Kidney tubule cell (primary cell): ENCODE measurements around the gene CTBP1.
"Not testable (repeated sequence)": the region's sequence is repeated elsewhere in the genome, so short reads cannot be mapped to it uniquely, and the experiment has no call there.

Experiments
- DNase-seq: peaks from one replicate; pipeline ENCODE4 v3.0.0-alpha.2; 2018; ENCODE audit warnings: low spot score

Gene CTBP1

DNA sequence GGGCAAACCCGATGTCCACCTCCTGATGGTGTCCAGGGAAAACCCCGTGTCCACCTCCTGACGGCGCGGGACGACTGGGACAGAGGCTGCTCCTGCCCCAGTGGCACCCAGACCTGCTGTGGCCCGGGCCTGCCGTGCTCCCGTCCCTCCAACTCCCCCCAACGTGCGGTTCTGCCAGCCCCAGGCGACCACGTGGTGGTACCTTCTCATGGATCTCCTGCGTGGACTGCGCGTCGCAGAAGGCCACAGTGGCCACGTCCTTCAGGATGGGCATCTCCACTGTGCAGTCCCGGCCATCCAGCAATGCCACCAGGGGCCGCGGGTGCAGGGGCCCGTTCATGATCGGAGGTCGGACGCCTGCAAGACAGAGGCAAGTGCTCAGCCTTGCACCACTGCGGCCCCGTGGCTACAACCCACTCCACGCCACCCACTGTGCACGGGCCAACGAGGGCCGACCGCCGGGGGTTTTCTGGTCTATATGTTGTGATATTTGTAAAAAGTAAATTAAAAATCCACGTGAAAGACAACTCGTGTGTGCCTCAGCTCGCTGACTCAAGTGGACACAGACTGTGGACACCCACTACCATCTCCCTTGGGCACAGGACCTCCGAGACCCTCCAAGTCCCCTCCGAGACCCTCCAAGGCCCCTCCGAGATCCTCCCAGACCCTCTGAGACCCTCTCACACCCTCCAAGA, 10.8 kb downstream of the CTBP1 start:
- no peak for DNase-seq

DNA sequence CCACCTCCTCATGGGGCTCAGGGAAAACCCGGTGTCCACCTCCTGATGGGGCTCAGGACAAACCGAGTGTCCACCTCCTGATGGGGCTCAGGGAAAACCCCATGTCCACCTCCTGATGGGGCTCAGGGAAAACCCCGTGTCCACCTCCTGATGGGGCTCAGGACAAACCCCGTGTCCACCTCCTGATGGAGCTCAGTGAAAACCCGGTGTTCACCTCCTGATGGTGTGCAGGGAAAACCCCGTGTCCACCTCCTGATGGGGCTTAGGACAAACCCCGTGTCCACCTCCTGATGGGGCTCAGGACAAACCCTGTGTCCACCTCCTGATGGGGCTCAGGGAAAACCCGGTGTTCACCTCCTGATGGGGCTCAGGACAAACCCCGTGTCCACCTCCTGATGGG, 11.7 kb downstream of the CTBP1 start:
- DNase-seq: not testable (repeated sequence)

DNA sequence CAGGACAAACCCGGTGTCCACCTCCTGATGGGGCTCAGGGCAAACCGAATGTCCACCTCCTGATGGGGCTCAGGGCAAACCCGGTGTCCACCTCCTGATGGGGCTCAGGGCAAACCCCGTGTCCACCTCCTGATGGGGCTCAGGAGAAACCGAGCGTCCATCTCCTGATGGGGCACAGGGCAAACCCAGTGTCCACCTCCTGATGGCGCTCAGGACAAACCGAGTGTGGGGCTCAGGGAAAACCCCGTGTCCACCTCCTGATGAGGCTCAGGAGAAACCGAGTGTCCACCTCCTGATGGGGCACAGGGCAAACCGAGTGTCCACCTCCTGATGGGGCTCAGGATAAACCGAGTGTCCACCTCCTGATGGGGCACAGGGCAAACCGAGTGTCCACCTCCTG, 12.1 kb downstream of the CTBP1 start:
- not testable (repeated sequence) for DNase-seq

DNA sequence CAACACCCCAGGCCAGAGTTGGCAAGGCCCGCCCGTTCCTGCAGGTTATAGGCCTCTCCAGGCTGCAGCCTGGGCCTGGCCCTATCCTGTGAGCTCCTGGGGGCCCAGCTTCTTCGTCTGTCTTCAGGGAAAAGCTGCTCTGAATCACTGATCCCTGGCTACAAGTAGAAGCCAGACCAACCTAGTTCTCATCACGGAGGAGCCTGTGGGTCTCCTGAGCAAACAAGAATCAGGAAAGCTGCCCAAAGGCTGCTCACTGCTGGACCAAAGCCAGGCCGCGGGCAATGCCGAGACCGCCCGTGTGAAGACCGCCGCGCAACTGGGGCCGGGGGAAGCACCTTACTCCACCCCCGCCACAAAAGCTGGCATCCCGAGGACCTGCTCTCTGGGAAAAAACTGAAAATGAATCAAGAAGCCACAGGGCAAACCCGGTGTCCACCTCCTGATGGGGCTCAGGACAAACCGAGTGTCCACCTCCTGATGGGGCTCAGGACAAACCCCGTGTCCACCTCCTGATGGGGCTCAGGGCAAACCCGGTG, 12.8 kb downstream of the CTBP1 start:
- DNase-seq: no peak

DNA sequence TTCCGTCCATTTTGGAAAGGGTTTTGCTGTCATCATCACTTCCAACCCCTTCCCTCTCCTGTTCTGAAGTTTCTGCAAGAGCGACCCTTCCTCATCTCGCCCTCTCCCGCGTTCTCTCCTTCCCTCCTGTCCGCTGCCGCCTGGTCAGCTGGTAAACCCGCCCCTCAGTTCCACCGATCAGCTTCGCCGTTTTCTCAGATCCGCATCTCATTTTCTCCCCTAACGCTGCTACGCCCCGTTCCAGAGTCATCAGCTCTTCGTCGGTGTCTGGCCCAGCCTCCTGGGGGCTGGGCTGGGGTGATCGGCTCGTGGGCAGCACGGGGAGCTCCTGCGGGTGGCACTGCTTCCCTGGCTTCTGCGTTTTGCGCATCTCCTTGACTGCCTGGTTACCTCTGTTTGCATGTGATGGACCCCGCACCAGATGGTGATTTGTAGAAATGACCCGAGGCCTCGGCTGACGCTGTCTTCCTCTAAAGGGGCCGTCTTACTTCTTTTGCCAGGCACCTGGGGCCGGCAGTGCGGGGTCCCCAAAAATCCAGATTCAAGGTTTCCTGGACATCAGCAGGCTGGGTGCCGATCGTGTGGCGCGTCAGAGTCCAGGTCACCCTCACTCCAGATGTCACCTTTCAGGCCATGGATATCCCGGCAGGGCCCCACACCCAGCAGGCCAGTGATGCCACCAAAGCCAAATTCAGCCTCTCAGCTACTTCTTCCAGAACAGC, 13.4 kb downstream of the CTBP1 start:
- no peak for DNase-seq

DNA sequence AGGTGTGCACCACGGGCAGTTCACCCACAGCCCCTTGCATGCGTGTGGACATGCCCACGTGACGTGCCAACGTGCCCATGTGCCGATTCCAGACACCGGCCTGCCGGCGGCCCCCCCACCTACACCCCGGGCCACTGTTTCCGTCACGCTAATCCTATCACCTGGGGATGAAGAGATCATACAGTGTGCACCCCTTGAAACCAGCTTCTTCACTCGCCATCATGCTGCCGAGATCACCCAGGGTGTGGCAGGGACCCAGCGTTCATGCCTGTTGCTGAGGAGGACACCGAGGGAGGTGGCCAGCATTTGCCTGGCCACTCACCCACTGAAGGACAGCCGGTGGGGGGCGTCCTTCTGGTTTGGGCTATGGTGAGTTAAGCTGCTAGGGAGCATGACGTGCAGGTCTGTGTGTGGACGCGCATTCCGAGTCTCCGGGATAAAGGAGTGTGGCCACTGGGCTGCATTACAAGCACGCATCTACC, 14.1 kb downstream of the CTBP1 start:
- no peak for DNase-seq

DNA sequence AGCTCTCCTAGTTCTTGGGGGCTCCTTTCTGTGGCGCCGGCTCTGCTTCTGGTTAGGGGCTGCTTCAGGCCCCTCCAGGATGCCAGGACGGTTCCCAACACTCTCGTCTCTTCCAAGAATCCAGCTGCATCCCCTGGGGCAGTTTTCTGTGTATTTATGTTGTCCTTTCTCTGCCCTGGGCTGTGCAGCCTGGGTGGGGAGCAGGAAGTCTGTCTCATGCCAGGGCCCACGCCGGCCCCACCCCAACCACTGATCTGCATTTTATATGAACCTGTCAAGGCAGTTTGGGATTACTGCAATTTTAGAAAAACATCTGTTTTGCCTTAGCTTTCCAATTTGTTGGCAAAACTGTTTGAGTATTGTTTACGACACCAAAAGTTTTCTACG, 14.6 kb downstream of the CTBP1 start:
- DNase-seq: no peak

DNA sequence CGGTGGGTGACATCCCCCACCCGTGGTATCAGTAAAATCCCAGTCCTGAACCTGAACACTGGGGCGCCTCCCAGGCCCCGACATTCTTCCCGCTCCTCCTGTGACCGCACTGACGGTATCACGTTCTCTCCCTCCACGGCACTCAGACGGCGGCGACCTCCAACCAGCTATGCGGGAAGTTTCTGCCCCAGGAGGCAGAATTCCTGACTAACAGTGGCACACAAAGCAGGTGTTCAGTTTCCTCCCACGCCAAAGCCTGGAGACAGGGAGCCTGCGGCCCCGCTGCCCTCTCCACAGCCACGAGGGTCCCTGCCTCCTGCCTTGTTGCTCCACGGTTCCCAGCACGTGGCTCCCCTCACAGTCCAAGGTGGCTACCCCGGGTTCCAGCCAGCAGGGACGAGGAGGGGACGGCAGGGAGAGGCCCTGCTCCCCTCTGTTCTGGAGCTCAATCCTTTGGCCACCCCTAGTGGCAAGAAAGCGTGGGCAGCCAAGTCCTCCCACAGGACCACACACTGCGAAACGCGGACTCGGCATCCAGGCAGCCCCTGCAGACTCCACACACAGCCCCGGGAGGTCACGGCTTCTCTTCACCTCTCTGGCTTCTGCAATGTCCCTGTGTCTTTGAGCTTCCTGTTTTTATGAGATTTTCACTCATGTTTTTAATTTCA, 15.2 kb downstream of the CTBP1 start:
- DNase-seq: no peak

DNA sequence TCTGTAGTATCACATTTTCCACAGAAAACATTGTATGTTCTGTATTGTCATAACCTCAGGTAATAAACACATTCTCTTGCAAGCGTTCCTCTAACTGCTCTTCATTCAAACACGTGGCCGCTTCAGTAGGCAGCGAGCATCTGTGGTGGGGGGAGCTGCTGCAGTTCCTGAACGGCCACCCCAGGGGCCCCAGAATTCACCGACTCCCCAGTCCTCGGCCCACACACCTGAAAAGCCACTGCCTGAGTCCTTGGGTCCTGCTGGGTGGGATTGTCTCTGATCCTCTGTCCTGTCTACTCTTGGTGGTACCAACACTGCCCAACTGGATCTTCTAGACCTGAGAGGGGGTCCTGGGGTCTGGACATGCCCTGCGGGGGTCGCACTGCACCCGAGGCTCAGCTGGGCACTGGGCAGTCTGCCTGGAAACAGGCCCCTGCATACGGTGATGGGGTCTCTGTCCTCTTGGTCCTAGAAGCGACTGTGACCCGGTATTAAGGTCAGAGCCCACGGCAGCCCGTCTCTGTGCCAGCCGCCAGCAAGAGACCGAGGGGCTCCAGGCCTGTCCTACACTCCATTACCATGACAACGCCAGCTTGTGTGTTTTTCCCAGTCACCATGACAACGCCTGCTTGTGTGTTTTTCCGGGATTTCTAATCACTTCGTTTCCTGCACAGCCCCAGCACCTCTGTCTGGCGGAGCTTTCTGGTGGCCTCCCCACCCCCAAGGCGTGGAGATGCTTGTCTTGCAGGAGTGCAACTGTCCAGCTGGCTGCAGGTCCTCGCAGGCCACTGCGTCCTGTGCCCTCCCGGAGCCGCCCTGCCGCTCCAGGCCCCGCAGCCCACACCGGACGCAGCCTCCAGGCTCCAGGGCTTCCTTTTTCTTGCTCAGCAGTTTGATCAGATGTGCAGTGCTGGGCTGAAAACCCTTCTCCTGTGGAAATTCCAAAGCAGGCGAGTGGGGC, 16.0 kb downstream of the CTBP1 start:
- no peak for DNase-seq

DNA sequence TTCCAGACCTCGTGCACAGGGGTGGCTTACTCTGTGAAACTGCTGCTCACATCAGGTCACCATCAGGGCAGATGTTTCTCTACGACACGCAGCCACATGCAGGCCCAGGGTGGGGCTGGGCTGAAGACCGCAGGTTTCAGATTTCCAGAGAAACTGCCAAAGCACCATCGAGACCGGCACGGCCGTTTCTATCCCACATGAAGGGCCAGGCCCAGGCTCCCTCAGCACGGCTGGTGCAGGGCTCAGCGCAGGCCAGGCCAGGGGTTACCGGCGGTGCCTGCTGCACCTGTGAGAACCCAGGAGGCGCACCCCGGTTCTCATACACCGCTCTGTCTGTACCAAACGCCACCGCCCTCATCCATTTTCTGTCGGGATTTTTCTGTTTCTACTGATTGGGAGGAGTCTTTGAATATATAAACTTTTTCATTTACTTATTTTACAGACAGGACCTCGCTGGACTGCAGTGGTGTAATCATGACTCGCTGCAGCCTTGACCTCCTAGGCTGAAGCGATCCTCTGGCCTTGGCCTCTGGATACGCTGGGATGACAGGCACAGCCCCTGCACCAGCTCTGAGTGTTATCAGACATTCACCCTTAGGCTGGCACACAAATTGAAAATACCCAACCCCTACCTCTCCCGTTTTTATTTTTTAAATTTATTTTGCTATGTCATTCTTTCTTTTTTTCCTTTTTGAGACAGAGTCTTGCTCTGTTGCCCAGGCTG, 17.1 kb downstream of the CTBP1 start:
- no peak for DNase-seq

DNA sequence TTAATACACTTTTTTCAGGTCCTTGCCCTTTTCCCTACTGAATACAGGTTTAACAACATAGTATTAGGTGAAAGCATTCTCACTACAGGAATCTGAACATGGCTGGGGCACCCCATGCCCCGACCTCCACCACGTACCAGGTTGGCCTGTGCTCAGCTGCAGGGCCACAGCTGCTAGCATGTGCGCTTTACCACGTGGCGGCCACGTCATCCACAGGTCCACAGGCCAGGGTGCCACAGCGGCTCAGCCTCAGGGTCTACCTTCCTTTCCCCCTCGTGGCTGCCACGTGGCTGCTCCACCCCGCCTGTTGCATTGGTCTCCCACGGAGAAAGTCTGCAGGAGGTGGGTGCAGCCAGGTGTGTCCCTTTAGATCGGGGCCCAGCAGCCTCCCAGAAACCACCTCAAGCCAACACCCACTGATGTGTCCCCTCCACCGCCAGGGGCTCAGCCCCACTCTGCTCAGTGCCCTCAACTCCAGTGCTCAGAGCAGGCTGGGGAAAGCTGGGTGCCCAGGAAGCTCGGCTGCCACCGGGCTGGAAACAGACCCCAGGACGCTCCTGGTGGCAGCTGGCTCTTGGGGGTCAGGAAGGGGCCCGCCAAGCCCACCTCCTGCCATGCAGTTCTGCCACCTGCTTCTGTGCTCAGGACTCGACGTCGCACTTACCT, 17.8 kb downstream of the CTBP1 start:
- no peak for DNase-seq

DNA sequence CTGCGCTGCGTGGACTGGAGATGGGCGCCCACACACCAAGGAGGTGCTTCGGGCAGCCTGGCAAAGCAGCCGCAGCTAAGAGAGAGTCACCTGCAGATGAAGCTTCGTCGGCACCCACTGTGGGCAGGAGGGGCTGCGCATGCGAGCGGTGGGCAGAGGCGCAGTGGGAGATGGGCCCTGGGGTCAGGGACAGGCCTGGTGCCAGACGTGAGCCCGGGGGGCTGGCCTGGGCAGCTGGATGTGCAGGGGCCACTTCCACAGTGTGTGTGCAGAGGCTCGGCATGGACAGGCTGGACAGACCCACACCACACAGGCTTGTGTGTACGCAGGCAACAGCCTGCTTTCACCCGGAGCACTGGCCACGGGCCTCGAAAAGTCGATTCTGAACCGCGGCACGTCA, 18.6 kb downstream of the CTBP1 start:
- no peak for DNase-seq

DNA sequence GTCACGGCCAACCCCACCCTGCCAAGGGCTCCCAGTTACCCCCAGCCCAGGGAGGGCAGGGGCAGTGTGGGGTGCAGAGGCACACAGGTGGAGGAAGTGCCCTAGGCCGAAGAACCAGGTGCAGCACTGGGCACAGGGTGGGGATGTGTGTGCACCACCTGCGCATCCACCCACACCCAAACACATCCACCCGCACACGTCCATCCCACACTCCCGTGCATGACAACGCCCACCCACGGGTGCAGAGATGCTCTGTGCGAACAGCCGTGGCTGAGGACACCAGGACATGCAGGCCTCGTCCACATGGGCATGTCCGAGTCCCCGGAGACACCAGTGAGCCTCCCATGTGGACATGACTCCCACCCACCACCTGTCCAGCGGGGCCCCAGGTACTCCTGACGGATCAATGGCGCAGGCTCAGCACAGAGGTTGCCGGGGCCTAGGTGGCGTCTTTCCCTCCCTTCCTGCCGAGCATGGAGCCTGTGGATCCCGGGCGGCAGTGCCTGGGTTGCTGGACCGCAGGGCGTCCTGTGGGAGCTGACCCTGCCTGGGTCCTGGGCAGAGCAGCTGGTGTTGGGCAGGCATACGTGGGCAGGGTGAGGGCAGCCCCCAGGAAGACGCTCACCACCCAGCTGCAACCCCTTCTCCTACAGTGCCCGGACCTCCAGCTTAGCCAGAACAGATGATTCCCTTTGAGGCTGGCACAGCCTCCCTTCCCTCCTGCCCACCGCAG, 19.6 kb downstream of the CTBP1 start:
- DNase-seq: no peak

DNA sequence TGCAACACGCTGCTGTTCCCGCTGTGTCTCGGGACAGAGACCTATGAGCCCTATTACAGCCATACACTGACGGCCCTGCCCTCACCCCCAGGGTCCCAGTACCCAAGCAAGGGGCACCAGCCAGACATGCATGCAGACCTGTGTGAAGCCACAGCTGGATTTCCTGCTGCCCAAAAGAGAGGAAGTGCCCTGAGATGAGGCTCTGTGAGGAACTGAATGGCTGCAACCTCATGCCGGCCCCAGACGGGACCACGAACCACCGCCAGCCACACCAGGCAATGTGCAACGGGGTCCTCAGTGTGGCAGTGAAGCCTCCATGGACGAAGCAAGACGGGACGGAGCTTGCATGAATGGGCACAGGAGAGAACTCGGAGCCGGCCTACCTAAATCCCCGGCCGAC, 21.1 kb downstream of the CTBP1 start:
- no peak for DNase-seq

DNA sequence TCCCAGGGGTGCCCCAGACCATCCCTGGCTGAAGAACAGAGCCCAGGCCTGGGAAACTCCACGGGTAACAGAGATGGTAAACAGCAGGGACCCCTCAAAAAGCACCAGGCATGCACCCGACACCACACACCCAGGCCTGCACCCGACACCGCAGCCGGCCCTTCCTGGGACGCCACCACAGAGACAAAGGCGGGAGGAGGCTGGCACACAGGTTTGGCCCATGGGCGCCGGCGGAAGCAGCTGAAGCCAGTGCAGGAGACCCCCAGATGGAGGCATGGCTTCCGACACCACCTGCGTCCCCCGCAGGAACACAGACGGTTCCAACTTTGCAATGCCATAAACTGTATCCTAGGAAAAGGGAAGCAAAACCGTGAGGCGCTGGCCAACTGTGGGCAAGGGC, 22.3 kb downstream of the CTBP1 start:
- no peak for DNase-seq

DNA sequence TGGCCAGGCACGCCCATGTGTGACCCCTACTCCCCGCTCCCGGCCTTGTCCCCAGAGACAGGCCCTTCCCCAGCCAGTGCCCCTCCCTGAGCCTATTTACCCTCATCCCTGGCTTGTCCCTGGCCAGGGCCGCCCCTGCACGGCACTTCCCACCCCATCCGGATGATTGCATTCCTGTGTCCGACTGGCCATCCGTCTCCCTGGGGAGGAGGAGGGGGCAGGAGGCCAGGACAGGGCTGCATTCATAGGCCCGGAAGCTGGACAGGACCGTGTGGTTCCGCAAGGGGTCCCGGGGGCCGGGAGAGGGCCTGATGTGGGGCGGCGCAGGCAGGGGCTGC, 22.8 kb downstream of the CTBP1 start:
- no peak for DNase-seq

DNA sequence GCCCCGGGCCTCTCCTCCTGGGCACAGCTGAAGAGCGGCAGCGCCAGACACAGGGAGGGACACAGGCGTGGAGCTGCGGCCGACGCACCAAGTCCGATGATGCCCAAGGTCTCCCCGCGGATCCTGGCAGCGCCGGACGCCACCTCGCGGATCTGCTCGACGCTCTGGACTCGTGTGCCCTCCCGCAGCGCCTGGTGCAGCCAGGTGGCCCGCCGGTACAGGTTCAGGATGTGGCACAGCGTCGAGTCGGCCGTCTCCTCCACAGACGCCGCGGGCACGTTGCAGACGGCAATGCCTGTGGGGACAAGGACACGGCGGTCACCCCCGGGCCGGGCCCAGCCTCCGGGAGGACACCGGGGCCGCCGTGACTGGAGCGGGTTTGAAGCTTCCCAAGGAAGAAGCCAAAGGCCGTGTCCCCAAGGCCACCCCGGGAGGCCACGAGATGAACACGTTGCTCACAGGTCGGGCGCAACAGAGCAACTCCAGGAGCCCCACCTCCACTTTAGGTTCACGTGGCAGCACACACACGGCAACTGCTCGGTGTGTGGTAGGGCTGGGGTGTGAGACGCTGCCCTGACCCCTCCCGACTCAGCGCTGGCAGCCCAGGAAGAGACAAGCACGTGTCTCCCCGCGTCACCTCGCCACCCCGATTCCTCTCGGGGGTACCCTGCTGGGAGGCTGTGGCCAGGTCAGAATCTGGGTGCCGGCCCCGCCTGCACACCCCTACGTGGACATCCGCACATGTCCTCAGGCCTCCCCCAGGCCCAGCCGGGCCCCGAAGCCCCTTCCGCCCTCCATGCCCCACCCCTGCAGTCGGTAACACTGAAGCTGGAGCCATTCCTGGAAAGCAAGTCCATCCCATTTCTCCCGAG, 23.4 kb downstream of the CTBP1 start:
- no peak for DNase-seq

DNA sequence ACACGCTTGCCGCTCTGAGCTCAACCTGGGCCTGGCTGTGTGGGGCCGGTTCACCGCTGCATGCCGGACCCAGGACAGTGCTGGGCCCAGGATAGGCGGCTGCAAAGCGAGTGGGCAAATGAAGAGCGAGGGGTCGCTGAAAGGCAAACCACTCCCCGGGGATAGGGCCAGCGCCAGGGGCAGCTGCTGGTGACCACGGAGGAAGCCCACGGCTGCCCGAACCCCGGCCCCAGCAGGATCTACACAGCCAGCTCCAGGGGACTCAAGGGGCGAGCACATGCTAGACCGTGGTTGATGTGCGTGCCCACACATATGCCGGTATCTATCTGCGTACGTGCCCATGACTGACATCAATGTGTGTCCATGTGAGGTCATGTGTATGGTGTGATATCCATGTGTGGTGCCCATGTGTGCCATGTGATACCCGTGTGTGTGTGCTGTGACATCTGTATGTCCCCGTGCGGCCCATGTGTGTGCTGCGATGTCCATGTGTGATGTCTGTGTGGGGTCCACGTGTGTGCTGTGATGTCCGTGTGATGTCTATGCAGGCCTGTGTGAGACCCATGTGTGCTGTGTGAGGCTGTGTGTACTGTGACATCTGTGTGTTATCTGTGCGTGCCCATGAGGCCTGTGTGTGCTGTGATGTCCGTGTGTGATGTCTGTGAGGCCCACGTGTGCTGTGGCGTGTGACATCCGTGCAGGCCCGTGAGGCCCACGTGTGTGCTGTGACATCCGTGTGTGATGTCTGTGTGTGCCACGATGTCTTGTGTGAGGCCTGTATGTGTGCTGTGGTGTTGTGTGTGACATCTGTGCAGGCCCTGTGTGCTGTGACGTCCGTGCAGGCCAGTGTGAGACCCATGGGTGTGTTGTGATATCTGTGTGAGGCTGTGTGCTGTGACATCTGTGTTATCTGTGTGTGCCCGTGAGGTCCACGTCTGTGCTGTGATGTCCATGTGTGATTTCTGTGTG, 24.8 kb downstream of the CTBP1 start:
- DNase-seq: no peak
